MM.1S (cell line): ENCODE data around the gene PRKG1.

Experiments
- DNase-seq: peaks from one replicate; pipeline ENCODE4 v3.0.0-alpha.2; 2015
- H2AFZ ChIP-seq: fragments of 300-600 bp; sonication (generic); 2 replicates; pipeline ENCODE4 v1.6.0; 2016; ENCODE audit warnings: antibody characterized with exemption, low read length
- H3F3A ChIP-seq: fragments of 300-600 bp; sonication (generic); 2 replicates; pipeline ENCODE4 v1.6.1; 2016; ENCODE audit warnings: mild to moderate bottlenecking, antibody characterized with exemption, low read length, moderate library complexity, mixed read lengths; ENCODE audit not compliant: insufficient read depth
- H3K27ac ChIP-seq: fragments of 300-600 bp; sonication (generic); 2 replicates; pipeline ENCODE4 v1.5.1; 2016; ENCODE audit warnings: mild to moderate bottlenecking, low read length
- H3K27me3 ChIP-seq: fragments of 300-600 bp; sonication (generic); replicated peaks from 2 replicates; pipeline ENCODE4 v1.6.0; 2016; ENCODE audit warnings: low read length; ENCODE audit not compliant: insufficient read depth
- H3K36me3 ChIP-seq: fragments of 300-600 bp; sonication (generic); replicated peaks from 2 replicates; pipeline ENCODE4 v1.6.1; 2016; ENCODE audit warnings: mild to moderate bottlenecking, low read length, mixed read lengths; ENCODE audit not compliant: insufficient read depth
- H3K4me1 ChIP-seq: fragments of 300-600 bp; sonication (generic); 2 replicates; pipeline ENCODE4 v1.6.1; 2016; ENCODE audit warnings: low read length, mixed read lengths
- H3K4me2 ChIP-seq: fragments of 300-600 bp; sonication (generic); 2 replicates; pipeline ENCODE4 v1.6.0; 2016; ENCODE audit warnings: low read depth, low read length
- H3K4me3 ChIP-seq: fragments of 300-600 bp; sonication (generic); 2 replicates; pipeline ENCODE4 v1.5.1; 2016; ENCODE audit warnings: low read length, mixed read lengths
- H3K79me2 ChIP-seq: fragments of 300-600 bp; sonication (generic); 2 replicates; pipeline ENCODE4 v1.6.1; 2016; ENCODE audit warnings: mixed run types, low read length, mixed read lengths
- H3K9ac ChIP-seq: fragments of 300-600 bp; sonication (generic); 2 replicates; pipeline ENCODE4 v1.6.1; 2016; ENCODE audit warnings: low read length, mixed read lengths
- H3K9me2 ChIP-seq: fragments of 300-600 bp; sonication (generic); replicated peaks from 2 replicates; pipeline ENCODE4 v1.6.1; 2016; ENCODE audit warnings: mild to moderate bottlenecking, low read length, mixed read lengths; ENCODE audit not compliant: insufficient read depth
- H3K9me3 ChIP-seq: fragments of 300-600 bp; sonication (generic); replicated peaks from 2 replicates; pipeline ENCODE4 v1.6.1; 2016; ENCODE audit warnings: mild to moderate bottlenecking, low read length, mixed read lengths; ENCODE audit not compliant: insufficient read depth
- H4K20me1 ChIP-seq: fragments of 300-600 bp; sonication (generic); 2 replicates; pipeline ENCODE4 v1.6.1; 2016; ENCODE audit warnings: mild to moderate bottlenecking, low read length, moderate library complexity, mixed read lengths; ENCODE audit not compliant: insufficient read depth
- CTCF ChIP-seq: fragments of 300-600 bp; sonication (generic); IDR thresholded peaks from 2 replicates; pipeline ENCODE4 v1.5.1; 2016; ENCODE audit warnings: antibody characterized with exemption, low read length, mixed read lengths
- EZH2 ChIP-seq: fragments of 300-600 bp; sonication (generic); optimal IDR thresholded peaks from 2 replicates; pipeline ENCODE3; 2017; ENCODE audit warnings: low read depth, mild to moderate bottlenecking, antibody characterized with exemption, low read length, mixed read lengths
- EZH2phosphoT487 ChIP-seq: fragments of 300-600 bp; sonication (generic); IDR thresholded peaks from 2 replicates; pipeline ENCODE4 v1.6.1; 2018; ENCODE audit warnings: antibody characterized with exemption, low read length

The PRKG1 gene

GRCh38 chr10:52266858-52267257, 1192.6 kb downstream of the PRKG1 start:
- Histone ChIP-seq H3F3A (no peaks in the 10 kb centered on the region), H4K20me1 (no peaks in the 10 kb centered on the region), H3K27ac (no peak overlapping the region), H2AFZ (no peak overlapping the region), H3K36me3 (no peaks in the 10 kb centered on the region), H3K27me3 (no peaks in the 10 kb centered on the region), H3K9ac (no peak overlapping the region), H3K9me2 (no peaks in the 10 kb centered on the region), H3K4me3 (no peak overlapping the region), H3K4me1 (no peaks in the 10 kb centered on the region), H3K79me2 (no peaks in the 10 kb centered on the region), H3K9me3 (no peaks in the 10 kb centered on the region), H3K4me2 (no peak overlapping the region)
- no peak for TF ChIP-seq EZH2
- DNase-seq = no peak

- H3F3A ChIP-seq = no peaks in the 10 kb centered on the region
- H3K4me3 ChIP-seq = no peak overlapping the region
- no peaks in the 10 kb centered on the region for H3K9me2 ChIP-seq
- H3K9me3 ChIP-seq = no peaks in the 10 kb centered on the region
- no peaks in the 10 kb centered on the region for H3K4me1 ChIP-seq
- H3K36me3 ChIP-seq = no peaks in the 10 kb centered on the region
- no peak overlapping the region for H3K9ac ChIP-seq
- H3K79me2 ChIP-seq = no peaks in the 10 kb centered on the region
- H3K27ac ChIP-seq = no peak overlapping the region
- H2AFZ ChIP-seq = no peak overlapping the region
- TF ChIP-seq EZH2phosphoT487 (no peak), EZH2 (no peak), CTCF (no peak)
- DNase-seq = no peak
- no peaks in the 10 kb centered on the region for H4K20me1 ChIP-seq
- no peaks in the 10 kb centered on the region for H3K27me3 ChIP-seq
- no peak overlapping the region for H3K4me2 ChIP-seq
These were observed 1194.5 kb downstream of the PRKG1 start for GRCh38 chr10:52268790-52269189.

GRCh38 chr10:52269233-52269632, 1194.9 kb downstream of the PRKG1 start:
- Histone ChIP-seq H3K9me2 (no peaks in the 10 kb centered on the region), H3K4me3 (no peak overlapping the region), H3K27me3 (no peaks in the 10 kb centered on the region), H3K27ac (no peak overlapping the region), H3K79me2 (no peaks in the 10 kb centered on the region), H4K20me1 (no peaks in the 10 kb centered on the region), H3K9ac (no peak overlapping the region), H3F3A (no peaks in the 10 kb centered on the region), H2AFZ (no peak overlapping the region), H3K4me1 (no peaks in the 10 kb centered on the region), H3K4me2 (no peak overlapping the region), H3K9me3 (no peaks in the 10 kb centered on the region), H3K36me3 (no peaks in the 10 kb centered on the region)
- DNase-seq = no peak
- TF ChIP-seq EZH2 (no peak), EZH2phosphoT487 (no peak), CTCF (no peak)

- Histone ChIP-seq H3K79me2 (no peaks in the 10 kb centered on the region), H4K20me1 (no peaks in the 10 kb centered on the region), H3K9ac (no peak overlapping the region), H3K9me3 (no peaks in the 10 kb centered on the region), H3K4me1 (no peaks in the 10 kb centered on the region), H3K36me3 (no peaks in the 10 kb centered on the region), H3F3A (no peaks in the 10 kb centered on the region), H3K27ac (no peak overlapping the region), H2AFZ (no peak overlapping the region), H3K9me2 (no peaks in the 10 kb centered on the region), H3K4me3 (no peak overlapping the region), H3K27me3 (no peaks in the 10 kb centered on the region), H3K4me2 (no peak overlapping the region)
- DNase-seq = no peak
- no peak for TF ChIP-seq EZH2
- no peak for TF ChIP-seq CTCF
- TF ChIP-seq EZH2phosphoT487 = no peak
These were observed 1201.9 kb downstream of the PRKG1 start for GRCh38 chr10:52276163-52276562.
